ENCODE data around the gene INTS7. TPM values are rescaled to one million over a fixed set of nuclear protein-coding genes. Genes with fewer than 3 reads are reported as not detected.

Gene INTS7
- total and polyA plus RNA-seq, 9 of the 15 experiments (the other 6 are each of a cell fraction or from before 2014, with no cell fraction given), result 27.3 to 68.4 (median 40.4) TPM

DNA sequence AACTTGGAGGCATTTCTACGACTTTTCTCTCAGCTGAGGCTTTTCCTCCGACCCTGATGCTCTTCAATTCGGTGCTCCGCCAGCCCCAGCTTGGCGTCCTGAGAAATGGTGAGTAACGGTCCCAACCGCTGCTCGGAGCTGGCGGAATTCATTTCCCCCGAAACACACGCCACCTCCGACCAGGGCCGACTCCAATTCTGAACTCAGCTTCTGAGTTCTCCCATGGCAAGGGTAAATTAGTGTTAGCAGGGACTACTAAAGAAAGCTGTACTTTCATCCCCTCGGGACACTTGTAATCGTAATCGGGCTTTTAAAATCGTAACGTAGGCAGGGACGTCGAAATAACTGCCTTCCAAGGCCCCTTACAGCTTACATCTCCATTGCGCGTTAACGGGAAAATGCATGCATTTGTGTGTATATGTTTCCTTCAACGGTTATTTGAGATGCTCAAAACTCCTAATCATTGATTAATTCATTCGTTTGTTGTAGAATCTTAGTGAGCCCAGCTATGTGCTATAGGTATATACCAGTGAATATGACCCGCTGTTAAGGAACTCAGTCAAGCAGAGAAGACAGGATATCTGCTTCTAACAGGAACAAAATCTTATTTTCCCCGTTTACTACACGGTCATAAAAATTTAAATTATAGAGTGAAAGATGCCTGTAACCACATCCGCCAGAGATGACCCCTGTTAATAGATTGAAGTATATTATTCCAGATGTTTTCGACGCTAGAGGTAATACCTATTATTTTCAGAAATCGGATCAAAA, 663 bp upstream of the INTS7 start:
- peaks cover 9% of the 10 kb centered on the region; the same call in 1 of the 2 replicates for H3K9me3 ChIP-seq (replicated peaks; ENCODE audit: control insufficient read depth, insufficient read depth, low read depth, low read length)
- H3K79me2 ChIP-seq (ENCODE audit: control insufficient read depth, insufficient read depth, low read length), result peaks cover 94% of the 10 kb centered on the region
- POLR2A ChIA-PET, result interaction anchor here (0.5 to 3.8 kb wide), 45 partner anchors 10 to 740 kb away, joined by 3 to 36 read pairs (median 4); partner anchors contain the start of genes ATF3, NEK2 and NENF
- no peaks in the 10 kb centered on the region for H3K27me3 ChIP-seq (ENCODE audit: control insufficient read depth in 2 of 2, insufficient read depth in 2 of 2, low read length in 2 of 2)
- CTCF ChIA-PET (ENCODE audit: low intra/inter-chr PET ratio), result interaction anchor here (1.8 to 2.6 kb wide), 3 partner anchors 24 to 355 kb away, joined by 11 to 22 read pairs (median 12); no protein-coding TSS in a partner anchor
- H3K4me2 ChIP-seq (ENCODE audit: insufficient read depth, low read length), result peak overlapping the region; percentile 96
- no peak for FAIRE-seq
- H3K27ac ChIP-seq (ENCODE audit: extremely low read depth, low read depth, low read length), result peak overlapping the region; percentile 96
- H3K4me1 ChIP-seq (replicated peaks in 1 of 2; ENCODE audit: control insufficient read depth in 2 of 2, insufficient read depth in 2 of 2, low read length in 2 of 2), result peaks cover 4 to 30% of the 10 kb centered on the region in 2 experiments; a peak in 4 of 5 replicates
- peaks cover 60% of the 10 kb centered on the region for H3K36me3 ChIP-seq (ENCODE audit: control insufficient read depth, insufficient read depth, low read length)
- TSS peak; percentile 53 for BruUV-seq (replicated peaks)
- peaks cover 13% of the 10 kb centered on the region for H4K20me1 ChIP-seq (replicated peaks; ENCODE audit: control insufficient read depth, insufficient read depth, low read length)
- peak; percentile 20 for ATAC-seq
- H2AFZ ChIP-seq (ENCODE audit: low read depth, low read length), result peak overlapping the region; percentile 80
- in situ Hi-C loops (cut with MboI) (loop anchor here (25.0 kb wide), 1 partner anchor 349 kb away; the partner anchor contains the start of gene NEK2), intact Hi-C loops (cut with micrococcal nuclease) (loop anchor here (1.0 to 2.0 kb wide), 6 partner anchors 24 to 356 kb away; partner anchors contain the start of gene LPGAT1)
- no peak for DNase-seq (ENCODE audit: extremely low read depth in 1 of 4, low spot score in 3 of 4)
- no peaks in the 10 kb centered on the region for H3K9me1 ChIP-seq (ENCODE audit: control insufficient read depth, insufficient read depth, low read length)
- peak overlapping the region; percentile 74 for H3K4me3 ChIP-seq
- H3K9ac ChIP-seq (ENCODE audit: insufficient read depth in 1 of 2, low read depth in 2 of 2, low read length in 2 of 2), result peak overlapping the region; percentile 98 to 99
- WGBS (ENCODE audit: insufficient coverage, low coverage, missing lambda C conversion rate), result under 1% methylated on average over 32 of the region's 32 CpGs
- TF ChIP-seq, protein P1, sequence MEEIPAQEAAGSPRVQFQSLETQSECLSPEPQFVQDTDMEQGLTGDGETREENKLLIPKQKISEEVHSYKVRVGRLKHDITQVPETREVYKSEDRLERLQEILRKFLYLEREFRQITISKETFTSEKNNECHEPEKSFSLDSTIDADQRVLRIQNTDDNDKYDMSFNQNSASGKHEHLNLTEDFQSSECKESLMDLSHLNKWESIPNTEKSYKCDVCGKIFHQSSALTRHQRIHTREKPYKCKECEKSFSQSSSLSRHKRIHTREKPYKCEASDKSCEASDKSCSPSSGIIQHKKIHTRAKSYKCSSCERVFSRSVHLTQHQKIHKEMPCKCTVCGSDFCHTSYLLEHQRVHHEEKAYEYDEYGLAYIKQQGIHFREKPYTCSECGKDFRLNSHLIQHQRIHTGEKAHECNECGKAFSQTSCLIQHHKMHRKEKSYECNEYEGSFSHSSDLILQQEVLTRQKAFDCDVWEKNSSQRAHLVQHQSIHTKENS (CRISPR knock-in tag; IDR thresholded peaks at IDR 0.05), result no peak
- TF ChIP-seq ZNF277 (CRISPR knock-in tag; IDR thresholded peaks at IDR 0.05; ENCODE audit: borderline replicate concordance) (no peak), GATA2 (CRISPR knock-in tag; IDR thresholded peaks at IDR 0.05) (peak; percentile 81), NCOA2 (IDR thresholded peaks at IDR 0.05; ENCODE audit: partially characterized antibody in 2 of 2) (no peak), NONO (IDR thresholded peaks at IDR 0.05; ENCODE audit: low read depth in 2 of 2, low read length in 1 of 2) (0 out of 4 replicates have a peak, but pooled peaks of 1 of the 2 experiments have one; percentile 40), NR1H2 (CRISPR knock-in tag; IDR thresholded peaks at IDR 0.05) (0 out of 2 replicates have a peak, but pooled peaks have one; percentile 85), SAP30 (IDR thresholded peaks at IDR 0.05; ENCODE audit: borderline replicate concordance, insufficient read depth, low read depth, low read length, poor library complexity, severe bottlenecking) (peak; percentile 95), SIN3A (IDR thresholded peaks at IDR 0.05; ENCODE audit: borderline replicate concordance in 2 of 2, control insufficient read depth in 1 of 2, low read depth in 2 of 2, low read length in 2 of 2) (peak in 1 of 2 experiments; percentile 31; a peak in 1 of 4 replicates), MAZ (CRISPR knock-in tag; conservative IDR thresholded peaks at IDR 0.05 in 1 of 2, IDR thresholded peaks at IDR 0.05 in 1 of 2) (0 out of 4 replicates have a peak, but pooled peaks of 1 of the 2 experiments have one; percentile 7)
- TF ChIP-seq, protein P2, sequence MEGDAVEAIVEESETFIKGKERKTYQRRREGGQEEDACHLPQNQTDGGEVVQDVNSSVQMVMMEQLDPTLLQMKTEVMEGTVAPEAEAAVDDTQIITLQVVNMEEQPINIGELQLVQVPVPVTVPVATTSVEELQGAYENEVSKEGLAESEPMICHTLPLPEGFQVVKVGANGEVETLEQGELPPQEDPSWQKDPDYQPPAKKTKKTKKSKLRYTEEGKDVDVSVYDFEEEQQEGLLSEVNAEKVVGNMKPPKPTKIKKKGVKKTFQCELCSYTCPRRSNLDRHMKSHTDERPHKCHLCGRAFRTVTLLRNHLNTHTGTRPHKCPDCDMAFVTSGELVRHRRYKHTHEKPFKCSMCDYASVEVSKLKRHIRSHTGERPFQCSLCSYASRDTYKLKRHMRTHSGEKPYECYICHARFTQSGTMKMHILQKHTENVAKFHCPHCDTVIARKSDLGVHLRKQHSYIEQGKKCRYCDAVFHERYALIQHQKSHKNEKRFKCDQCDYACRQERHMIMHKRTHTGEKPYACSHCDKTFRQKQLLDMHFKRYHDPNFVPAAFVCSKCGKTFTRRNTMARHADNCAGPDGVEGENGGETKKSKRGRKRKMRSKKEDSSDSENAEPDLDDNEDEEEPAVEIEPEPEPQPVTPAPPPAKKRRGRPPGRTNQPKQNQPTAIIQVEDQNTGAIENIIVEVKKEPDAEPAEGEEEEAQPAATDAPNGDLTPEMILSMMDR (IDR thresholded peaks at IDR 0.05 in 2 of 3, conservative IDR thresholded peaks at IDR 0.05 in 1 of 3; ENCODE audit: insufficient read depth in 2 of 3, low read depth in 1 of 3, low read length in 3 of 3), result no peak; a peak in 1 of 6 replicates

Data from K562 (cell line).